Testis (tissue), 2 donors: ENCODE data around the gene HS1BP3.

ENCODE experiments used
- POLR2A ChIP-seq: fragments of 450-650 bp; IDR thresholded peaks from one replicate; pipeline ENCODE4 v1.6.1; 2017; ENCODE audit warnings: antibody characterized with exemption, mild to moderate bottlenecking, moderate library complexity
- TF ChIP-seq, protein P1 (sequence below), 3 experiments: fragments of 450-650 bp in 2 of 3; fragments of 200-600 bp in 1 of 3; sonication (generic) in 1 of 3; IDR thresholded peaks; one replicate each; pipeline ENCODE4 v1.5.1; 2016 to 2019; ENCODE audit warnings: antibody characterized with exemption in 3 of 3, mild to moderate bottlenecking in 2 of 3, moderate library complexity in 1 of 3

DNA sequence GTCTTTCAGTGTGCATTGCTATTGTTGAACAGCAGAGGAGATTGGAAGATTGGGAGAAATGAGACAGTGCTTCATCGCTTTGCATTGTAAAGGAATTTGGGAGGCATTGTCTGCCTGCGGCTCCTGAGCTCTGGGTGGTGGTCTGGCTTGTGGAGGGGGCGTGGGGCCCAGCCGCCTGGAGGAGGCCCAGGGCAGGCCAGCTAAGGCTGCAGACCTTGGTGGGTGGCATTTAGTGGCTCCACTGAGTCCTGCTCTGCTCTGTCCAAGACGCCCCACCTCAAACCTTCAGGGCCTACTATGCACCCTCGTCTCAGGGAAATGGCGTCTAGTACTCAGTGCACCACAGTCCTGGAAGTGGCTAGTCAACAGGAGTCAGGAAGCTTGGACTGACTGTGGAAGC lies 5.7 kb upstream of the HS1BP3 start:
- TF ChIP-seq POLR2A, result no peak
- TF ChIP-seq, protein P1, sequence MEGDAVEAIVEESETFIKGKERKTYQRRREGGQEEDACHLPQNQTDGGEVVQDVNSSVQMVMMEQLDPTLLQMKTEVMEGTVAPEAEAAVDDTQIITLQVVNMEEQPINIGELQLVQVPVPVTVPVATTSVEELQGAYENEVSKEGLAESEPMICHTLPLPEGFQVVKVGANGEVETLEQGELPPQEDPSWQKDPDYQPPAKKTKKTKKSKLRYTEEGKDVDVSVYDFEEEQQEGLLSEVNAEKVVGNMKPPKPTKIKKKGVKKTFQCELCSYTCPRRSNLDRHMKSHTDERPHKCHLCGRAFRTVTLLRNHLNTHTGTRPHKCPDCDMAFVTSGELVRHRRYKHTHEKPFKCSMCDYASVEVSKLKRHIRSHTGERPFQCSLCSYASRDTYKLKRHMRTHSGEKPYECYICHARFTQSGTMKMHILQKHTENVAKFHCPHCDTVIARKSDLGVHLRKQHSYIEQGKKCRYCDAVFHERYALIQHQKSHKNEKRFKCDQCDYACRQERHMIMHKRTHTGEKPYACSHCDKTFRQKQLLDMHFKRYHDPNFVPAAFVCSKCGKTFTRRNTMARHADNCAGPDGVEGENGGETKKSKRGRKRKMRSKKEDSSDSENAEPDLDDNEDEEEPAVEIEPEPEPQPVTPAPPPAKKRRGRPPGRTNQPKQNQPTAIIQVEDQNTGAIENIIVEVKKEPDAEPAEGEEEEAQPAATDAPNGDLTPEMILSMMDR (IDR thresholded peaks at IDR 0.05), result no peak
